Aorta (tissue), 4 donors: Measurements from ENCODE around the gene SPRR2F. TPM values are rescaled to one million over a fixed set of nuclear protein-coding genes. Genes with fewer than 3 reads are reported as not detected.

Experiments
- polyA plus RNA-seq, 2 donors: library from polyadenylated mRNA; stranded (reverse); fragments of 200-250 nt; gene quantifications; one replicate each; pipeline ENCODE4 v1.2.3, GENCODE V29; 2013
- total RNA-seq, 2 donors: library from RNA; stranded (reverse); fragmentation: NEBNext Ultra II Directional; extraction: Animal tissue kit (Norgen Biotek cat#: 25700); gene quantifications; one replicate each; pipeline ENCODE4 v1.2.1, GENCODE V29; 2021
- donor health status: healthy with polysubstance abuse.
- donor health status: Bipolar disorder and iron deficiency.
- donor health status: DM: no; HTN: no; CAD: no.
- donor health status: DM: yes; HTN: yes; CAD: no.

SPRR2F gene
- total and polyA plus RNA-seq, 4 donors = not detected

Other genes starting within 250 kb of the SPRR2F start
- not detected for gene SMCP, start 235.2 kb downstream of the SPRR2F start, total RNA-seq
- gene SMCP, start 235.2 kb downstream of the SPRR2F start, polyA plus RNA-seq = not detected
- gene IVL, start 205.0 kb downstream of the SPRR2F start, total RNA-seq = not detected
- gene IVL, start 205.0 kb downstream of the SPRR2F start, polyA plus RNA-seq = under 1 TPM; 0.13 TPM
- gene SPRR5, start 166.3 kb downstream of the SPRR2F start, total RNA-seq = not detected
- gene SPRR5, start 166.3 kb downstream of the SPRR2F start, polyA plus RNA-seq = not detected
- not detected for gene SPRR4, start 142.9 kb downstream of the SPRR2F start, total RNA-seq
- gene SPRR4, start 142.9 kb downstream of the SPRR2F start, polyA plus RNA-seq = not detected
- gene SPRR1A, start 129.4 kb downstream of the SPRR2F start, total RNA-seq = not detected
- gene SPRR1A, start 129.4 kb downstream of the SPRR2F start, polyA plus RNA-seq = not detected
- gene SPRR3, start 111.8 kb downstream of the SPRR2F start, total RNA-seq = under 1 TPM in 1 of 2 donors, not detected in 1; 0.75 TPM
- gene SPRR3, start 111.8 kb downstream of the SPRR2F start, polyA plus RNA-seq = 10 to 100 TPM in 1 of 2 donors, 1 to 10 TPM in 1; 8.2 to 14.9 TPM
- not detected for gene SPRR1B, start 82.3 kb downstream of the SPRR2F start, total RNA-seq
- gene SPRR1B, start 82.3 kb downstream of the SPRR2F start, polyA plus RNA-seq = 1 to 10 TPM in 1 of 2 donors, under 1 TPM in 1; 0.74 to 1.9 TPM
- not detected for gene SPRR2D, start 72.4 kb downstream of the SPRR2F start, total RNA-seq
- 1 to 10 TPM in 1 of 2 donors, under 1 TPM in 1; 0.56 to 2.6 TPM for gene SPRR2D, start 72.4 kb downstream of the SPRR2F start, polyA plus RNA-seq
- not detected for gene SPRR2A, start 56.0 kb downstream of the SPRR2F start, total RNA-seq
- gene SPRR2A, start 56.0 kb downstream of the SPRR2F start, polyA plus RNA-seq = 1 to 10 TPM in 1 of 2 donors, under 1 TPM in 1; 0.95 to 6.0 TPM
- not detected for gene SPRR2B, start 41.9 kb downstream of the SPRR2F start, total RNA-seq
- not detected for gene SPRR2B, start 41.9 kb downstream of the SPRR2F start, polyA plus RNA-seq
- gene SPRR2E, start 19.0 kb downstream of the SPRR2F start, total RNA-seq = not detected
- under 1 TPM; 0.75 to 0.77 TPM for gene SPRR2E, start 19.0 kb downstream of the SPRR2F start, polyA plus RNA-seq
- not detected for gene SPRR2G, start 37.4 kb upstream of the SPRR2F start, total RNA-seq
- gene SPRR2G, start 37.4 kb upstream of the SPRR2F start, polyA plus RNA-seq = not detected
- not detected for gene LELP1, start 89.9 kb upstream of the SPRR2F start, total RNA-seq
- not detected for gene LELP1, start 89.9 kb upstream of the SPRR2F start, polyA plus RNA-seq
- gene PRR9, start 104.1 kb upstream of the SPRR2F start, total RNA-seq = not detected
- gene PRR9, start 104.1 kb upstream of the SPRR2F start, polyA plus RNA-seq = not detected
- not detected for gene LORICRIN, start 146.2 kb upstream of the SPRR2F start, total RNA-seq
- not detected for gene LORICRIN, start 146.2 kb upstream of the SPRR2F start, polyA plus RNA-seq
- not detected for gene PGLYRP3, start 199.4 kb upstream of the SPRR2F start, total RNA-seq
- not detected for gene PGLYRP3, start 199.4 kb upstream of the SPRR2F start, polyA plus RNA-seq
- gene PGLYRP4, start 235.3 kb upstream of the SPRR2F start, total RNA-seq = not detected
- not detected for gene PGLYRP4, start 235.3 kb upstream of the SPRR2F start, polyA plus RNA-seq
- 100 to 1,000 TPM; 131 to 276 TPM for gene S100A9, start 244.3 kb upstream of the SPRR2F start, total RNA-seq
- 100 to 1,000 TPM; 110 to 485 TPM for gene S100A9, start 244.3 kb upstream of the SPRR2F start, polyA plus RNA-seq